ENCODE data around the gene FGF11.

FGF11 gene

DNA sequence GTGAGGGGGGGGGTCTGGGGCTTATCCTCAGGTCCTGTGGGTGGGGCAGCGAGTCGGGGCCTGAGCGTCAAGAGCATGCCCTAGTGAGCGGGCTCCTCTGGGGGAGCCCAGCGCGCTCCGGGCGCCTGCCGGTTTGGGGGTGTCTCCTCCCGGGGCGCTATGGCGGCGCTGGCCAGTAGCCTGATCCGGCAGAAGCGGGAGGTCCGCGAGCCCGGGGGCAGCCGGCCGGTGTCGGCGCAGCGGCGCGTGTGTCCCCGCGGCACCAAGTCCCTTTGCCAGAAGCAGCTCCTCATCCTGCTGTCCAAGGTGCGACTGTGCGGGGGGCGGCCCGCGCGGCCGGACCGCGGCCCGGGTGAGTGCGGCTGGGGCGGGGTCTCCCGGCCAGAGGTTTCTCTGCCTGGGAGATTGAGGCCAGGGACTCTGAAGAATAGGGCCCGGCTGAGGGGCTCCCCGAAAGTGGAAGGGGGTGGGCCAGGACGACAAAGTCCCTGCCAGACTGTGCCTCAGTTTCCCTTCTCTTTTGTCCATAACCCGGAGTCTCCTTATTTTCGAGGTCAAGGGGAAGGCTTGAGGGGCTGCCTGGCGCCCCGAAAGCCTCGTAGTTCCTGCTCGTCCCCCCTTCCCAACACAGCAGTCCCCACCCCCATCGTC is at the start of gene FGF11:
Gene FGF11, plus strand, starts transcription at position 51 of the 651 bp plus-strand sequence. Its CDS starts 109 bp downstream, at position 160.
- DNase-seq, result peak; percentile 4

DNA sequence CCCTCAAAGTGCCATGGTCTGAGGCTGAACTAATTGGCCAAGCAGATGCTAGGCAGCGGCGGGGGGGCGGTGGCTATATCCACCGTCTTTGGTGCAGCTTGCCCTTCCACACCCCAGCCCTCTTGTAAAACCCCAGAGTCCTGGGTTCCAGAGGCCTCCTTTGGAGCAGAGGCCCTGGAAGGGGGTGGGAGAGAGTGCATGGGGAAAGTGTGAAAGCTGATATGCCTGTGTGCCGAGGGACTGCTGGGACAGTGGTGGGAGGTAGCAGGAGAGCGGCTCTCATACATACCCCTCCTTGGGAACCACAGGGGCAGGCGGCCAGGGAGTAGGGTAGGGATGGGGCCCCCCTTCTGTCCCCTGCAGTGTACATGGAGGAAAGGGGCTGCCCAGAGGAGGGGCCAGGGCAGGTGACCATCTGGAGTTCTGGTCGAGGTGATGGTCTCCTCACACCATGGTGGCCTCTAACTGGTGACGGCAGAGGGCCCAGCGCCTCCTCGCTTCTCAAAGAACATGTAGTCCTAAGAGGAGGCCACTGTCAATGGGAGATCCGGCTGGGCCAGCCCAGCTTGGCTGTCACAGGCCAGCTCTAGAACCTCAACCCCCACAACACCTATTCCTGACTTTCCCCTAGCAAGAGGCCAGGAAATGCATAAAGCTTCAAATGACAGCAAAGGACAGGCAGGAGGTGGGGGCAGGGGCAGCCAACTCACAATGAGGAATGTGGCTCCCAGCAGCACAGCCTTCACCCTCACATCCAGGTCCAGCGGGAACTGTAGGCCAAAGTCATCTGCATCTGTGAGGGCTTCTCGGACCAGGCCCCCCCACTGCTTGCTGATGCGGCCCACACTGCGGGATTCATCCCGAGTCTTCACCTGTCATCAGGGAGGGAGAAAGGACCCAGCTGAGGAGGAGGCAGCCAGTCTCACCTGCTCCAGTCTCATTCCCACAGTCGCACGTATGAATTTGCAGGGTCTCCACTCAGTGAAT is 49.1 kb upstream of the FGF11 start:
- no peak for DNase-seq

DNA sequence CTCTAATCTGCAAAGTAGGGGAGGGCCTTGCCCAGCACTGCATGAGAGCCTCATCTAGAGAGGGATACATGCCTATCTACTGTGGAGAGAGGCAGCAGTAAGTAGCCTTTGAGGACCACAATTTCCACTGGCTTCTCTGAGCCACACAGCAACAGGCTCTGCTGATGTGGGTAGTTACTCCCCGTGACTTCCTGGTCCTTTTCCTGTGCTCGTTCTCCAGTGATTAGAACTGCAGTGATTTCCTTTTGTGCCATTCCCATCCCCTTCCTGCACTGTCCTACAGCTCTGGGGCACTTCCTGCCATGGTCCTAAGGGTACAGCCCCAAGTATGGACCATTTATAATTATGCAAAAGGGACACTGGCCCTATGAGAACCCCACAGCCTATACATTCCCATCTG is 48.0 kb upstream of the FGF11 start:
- DNase-seq, result no peak

DNA sequence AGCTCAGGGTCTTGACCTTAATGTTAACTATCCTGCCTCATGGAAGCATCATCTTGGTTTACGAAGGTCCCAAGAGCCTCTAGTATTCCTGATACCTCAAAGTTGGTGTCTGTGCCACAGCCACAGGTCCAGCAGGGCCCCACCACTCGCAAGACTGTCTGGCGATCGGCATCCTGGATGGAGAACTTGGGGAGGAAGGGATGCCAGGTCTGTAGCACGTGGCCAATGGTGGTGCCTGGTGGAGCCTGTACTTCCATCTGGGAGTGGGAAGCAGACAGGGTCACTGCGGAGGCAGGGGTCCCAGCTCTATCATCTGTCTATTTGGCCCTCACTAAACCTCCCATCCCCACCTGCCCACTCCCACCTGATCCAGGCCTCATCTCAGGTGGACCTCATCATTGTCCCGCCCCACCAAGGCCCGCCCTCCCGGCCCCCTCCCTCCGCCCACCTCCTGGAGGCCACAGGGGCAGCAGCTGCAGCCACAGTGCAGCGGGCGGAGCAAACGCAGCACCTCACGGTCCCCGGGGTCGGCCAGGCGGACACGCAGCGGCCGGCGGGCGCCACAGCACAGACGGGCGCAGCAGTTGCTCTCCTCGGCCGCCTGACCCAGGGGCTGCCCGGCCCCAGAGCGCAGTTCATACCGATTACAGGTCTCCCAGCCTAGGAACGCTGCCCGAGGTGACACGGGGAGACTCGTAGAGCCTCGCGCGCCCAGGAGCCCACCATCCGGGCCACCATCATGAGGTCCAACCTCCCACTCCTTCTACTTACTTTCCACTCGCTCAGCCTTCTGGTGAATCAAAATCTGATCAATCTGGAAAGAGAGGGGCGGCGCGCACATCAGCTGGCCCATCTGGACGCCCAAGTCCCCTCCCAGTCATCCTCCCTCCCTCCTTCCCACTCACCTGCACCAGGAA is 46.4 kb upstream of the FGF11 start:
- DNase-seq, result no peak

DNA sequence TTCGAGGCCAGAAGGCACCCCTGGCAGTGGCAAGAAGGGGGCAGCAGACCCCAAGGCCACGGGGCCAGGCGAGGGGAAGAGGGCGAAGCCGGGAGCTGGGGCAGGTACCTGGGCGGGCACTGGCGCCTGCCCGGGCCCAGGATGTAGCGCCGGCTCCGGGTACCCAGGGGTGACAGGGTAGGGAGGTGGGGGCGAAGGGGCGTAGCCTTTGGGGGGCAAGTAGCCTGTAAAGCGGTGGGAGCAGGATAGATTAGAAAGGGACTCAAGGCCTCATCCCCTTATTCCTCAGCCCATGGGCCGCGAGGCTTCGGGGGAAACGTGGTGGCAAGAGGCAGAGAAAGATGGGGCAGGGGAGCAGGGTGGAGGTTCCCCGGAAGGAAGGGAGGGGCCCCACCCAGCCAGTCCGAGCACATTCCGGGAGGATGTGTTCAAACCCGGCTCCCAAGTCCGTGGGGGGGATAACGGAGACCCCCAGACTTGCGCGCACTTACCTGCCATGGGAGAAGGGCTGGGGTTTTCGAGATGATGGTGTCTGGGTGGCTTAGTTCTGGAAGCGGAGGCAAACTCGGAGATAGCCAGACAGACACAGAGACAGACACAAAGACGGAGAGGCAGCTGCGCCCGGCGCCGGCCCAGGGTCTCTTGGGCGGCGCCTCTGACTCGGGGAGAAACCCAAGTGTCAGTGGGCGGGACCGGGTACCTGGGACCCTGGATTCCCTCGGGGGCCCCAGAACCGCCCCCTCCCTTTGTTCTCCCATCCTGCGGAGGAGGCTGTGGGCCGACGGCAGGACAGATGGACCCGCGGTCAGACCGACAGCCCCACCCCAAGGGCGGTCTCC is 45.5 kb upstream of the FGF11 start:
- DNase-seq, result peak; percentile 84

DNA sequence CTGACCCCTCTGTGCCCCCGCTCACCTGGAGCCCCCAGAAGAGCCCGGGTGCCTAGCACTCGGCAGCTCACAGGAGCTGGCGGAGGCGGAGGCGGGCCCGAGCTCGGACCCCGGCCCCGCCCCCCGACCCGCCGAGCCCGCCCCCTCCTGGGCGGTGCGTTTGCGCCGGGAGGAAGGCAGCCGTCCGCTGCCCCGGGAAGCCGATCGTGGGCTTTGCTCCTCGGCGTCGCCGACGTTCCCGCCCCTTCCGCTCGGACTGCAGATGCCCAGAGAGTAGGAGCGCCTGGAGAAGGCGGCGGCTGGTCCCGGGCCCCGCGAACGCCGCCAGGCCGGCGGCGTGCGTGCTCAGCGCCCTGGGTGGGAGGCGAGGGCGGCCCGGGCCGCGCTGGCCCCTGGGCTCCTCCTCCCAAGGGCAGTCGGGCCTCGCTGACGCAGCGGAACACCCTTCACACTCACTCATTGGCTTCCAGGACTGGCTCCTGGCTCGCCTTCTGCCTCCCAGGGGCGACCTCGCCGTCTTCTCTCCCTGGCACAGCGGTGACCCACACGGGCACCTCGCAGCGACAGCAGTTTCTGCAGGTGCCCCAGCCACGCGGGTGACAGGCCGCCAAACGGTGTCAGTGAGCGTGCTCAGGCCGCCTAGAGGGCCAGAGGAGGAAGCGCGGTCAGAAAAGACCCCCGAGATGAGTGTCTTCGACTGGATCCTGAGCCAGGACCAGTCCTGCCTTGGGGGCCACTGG is 44.7 kb upstream of the FGF11 start, which contains the start of gene PLSCR3:
Gene PLSCR3, minus strand, starts transcription at position 74 of the 740 bp plus-strand sequence. CDS start 415 bp downstream, outside the sequence.
- DNase-seq, result peak; percentile 84

DNA sequence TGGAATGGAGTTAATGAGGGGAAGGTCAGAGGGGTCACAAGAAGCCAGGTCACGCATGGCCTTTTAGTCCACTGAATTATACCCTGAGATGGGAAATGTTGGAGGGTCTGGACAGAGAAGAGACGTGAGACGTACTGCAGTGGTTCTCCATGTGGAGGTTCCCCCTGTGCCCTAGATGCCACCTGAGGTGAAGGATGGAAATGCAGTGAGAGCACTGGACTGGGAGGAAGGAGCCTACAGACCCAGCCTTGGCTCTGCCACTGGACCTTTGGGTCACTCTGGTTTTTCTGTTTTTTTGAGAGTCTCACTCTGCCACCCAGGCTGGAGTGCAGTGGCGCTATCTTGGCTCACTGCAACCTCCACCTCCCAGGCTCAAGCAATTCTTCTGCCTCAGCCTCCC is 43.2 kb upstream of the FGF11 start:
- no peak for DNase-seq

DNA sequence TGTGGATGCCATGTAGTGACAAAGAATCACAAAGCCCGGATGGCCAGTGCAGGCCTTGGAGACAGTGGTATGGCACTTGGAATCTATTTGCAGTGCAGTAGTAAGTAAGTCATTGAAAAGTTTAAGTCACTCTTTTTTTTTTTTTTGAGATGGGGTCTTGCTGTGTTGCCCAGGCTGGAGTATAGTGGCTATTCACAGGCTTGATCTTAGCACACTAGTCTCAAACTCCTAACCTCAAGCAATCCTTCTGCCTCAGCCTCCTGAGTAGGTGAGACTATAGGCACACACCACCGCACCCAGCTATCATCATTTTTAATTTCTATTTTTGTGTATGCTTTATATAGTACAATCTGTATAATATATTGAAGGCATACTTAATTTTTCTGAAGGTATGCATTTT is 40.7 kb upstream of the FGF11 start:
- DNase-seq, result no peak

DNA sequence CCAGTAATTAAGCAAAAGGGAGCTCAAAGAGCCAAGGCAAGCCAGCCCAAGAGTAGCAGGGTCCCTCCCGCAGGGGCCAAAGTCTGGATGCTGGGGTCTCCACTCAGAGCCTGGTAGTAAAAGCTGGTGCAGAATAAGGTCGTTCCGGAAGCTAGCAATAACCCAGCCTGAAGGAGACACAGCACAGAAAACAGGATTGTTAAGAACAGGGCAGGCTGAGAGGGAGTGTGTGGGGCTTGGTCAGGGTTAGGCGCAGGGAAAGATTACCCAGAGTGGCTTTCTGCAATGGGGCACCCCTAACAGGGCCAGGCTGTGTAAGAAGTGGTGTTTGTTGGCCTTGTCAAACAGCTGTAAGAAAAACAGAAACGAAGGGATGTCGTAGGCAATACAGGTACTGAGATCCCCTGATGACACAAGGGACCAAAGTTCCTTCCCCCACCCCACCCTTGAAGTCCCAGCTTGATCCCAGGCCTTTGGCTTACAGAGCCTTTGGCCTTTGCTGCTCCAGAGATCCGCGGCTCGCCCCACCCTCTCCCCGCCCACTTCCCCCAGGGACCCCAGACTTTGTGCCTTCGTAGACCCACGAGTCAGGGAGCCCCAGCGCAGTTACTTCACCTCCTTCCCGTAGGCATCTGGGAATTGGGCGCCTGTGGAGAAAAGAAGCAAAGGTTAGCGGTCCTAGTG is 36.1 kb upstream of the FGF11 start:
- DNase-seq, result no peak

DNA sequence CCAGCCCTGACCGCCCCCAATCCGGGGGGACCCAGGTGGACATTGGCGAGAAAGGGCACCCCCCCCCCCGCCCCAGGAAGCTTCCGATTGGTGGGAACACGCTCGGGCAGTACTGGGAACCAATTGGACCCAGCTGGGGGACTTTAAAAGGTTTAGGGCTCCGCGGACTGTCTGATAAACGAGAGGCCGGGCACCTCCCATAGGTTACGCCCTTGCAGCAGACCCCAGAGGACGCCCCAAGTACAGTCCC is 35.7 kb upstream of the FGF11 start:
- peak; percentile 91 for DNase-seq

DNA sequence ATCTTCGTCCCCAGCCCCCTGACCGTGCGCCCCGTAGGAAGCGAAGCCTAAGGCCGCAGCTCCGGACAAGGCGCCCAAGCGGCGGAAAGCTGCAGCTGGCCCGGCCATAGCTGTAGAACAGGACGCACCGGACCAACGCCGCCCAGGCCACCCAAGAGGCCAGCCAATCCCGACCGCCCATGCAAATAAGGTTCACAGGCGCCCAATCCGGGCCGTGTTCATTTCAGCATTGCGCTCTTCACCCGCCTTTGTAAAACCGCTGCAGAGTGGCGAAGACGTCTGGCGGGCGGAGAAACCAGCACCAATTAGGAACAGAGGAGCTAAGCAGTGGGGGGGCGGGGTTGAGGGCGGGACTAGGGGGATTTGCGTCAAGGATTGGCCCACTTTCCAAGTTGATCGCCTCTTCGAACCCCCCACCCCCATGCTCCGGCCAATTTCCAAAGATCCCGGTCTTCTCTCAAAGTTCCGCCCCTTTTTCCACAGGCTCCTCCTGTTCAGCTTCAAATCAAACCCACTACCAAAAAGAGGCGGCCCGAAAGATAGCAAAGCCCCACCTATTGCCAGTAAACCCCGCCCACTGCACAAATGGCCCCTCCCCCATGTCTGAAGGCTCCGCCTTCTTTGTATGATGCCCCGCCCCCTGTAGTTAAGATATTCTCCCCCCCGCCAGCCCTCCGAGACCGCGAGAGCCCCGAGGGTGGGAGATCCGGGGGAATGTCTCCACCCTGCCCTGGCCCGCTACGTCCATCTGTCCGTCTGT is 35.2 kb upstream of the FGF11 start, which contains the start of gene TMEM256:
Gene TMEM256, minus strand, starts transcription at position 121 of the 760 bp plus-strand sequence. Its CDS starts 13 bp downstream, at position 108.
- peak; percentile 100 for DNase-seq

DNA sequence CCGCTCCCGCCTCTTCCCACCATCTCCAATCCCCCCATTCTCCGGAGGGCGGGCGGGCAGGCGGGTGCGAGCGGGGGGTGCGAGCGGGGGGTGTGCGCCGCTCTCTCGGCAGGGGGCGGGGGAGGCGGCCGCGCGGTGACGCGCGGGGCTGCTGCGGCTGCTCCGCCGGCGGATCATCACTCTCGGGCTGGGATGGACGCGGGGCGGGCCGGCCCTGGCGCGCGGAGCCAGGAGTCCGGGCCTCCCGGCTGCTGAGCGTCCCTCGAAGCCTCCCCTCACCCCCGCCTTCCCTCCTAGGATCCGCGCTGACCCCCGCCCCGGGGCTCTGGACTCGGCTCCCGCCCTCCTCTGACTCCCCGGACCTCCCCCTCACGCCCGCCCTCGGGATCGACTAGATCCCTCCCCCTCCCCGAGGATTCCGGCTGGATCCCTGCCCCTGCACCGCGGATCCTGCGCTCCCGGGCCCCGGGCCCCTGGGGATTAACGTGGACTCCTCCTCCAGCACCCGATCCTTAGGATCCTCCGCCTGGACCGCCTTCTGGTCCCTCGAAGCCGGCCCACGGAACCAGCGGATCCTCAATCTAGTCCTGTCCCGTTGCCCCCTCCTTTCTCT is 34.5 kb upstream of the FGF11 start:
- no peak for DNase-seq

DNA sequence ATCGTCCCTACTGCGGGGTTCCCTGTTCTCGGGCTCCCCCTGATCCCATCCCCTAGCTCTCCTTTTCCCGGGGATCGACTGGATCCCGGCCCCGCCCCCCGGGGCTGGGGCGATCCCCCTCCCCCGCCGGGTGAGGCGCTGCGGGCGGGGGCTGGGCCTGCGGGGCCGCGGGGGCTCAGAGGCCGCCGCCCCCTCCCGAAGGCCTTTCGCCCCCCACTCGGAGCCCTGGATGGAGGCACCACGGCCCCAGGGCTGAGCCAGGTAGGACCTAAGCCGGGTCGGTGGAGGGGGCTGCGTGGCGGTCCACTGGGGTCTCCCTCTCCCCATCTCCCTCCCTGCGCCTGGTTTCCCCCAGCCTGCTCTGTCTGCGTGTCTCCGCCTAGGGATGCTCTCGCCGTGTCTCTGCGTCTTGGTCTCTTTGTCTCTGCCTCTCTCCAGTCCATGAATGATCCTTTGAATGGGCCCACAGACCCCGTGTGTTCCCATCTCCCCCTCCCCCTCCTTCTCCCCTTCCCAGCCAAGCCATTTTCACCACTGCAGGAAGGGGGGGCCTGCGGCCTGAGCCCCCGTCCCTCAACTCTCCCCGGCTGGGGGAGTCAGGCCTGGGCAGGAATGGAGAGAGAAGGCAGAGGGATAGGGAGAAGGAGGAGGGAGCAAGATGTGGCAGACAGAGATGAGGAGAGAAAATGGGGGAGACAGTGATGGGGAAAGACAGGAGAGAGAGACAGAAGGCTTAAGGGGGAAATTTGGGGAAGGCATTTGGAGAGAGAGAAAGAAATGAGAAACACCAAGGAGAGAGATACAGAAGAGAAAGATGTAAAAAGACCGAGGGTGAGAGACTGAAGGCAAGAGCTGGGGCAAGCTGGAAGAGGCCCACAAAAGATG is 33.7 kb upstream of the FGF11 start:
- no peak for DNase-seq

DNA sequence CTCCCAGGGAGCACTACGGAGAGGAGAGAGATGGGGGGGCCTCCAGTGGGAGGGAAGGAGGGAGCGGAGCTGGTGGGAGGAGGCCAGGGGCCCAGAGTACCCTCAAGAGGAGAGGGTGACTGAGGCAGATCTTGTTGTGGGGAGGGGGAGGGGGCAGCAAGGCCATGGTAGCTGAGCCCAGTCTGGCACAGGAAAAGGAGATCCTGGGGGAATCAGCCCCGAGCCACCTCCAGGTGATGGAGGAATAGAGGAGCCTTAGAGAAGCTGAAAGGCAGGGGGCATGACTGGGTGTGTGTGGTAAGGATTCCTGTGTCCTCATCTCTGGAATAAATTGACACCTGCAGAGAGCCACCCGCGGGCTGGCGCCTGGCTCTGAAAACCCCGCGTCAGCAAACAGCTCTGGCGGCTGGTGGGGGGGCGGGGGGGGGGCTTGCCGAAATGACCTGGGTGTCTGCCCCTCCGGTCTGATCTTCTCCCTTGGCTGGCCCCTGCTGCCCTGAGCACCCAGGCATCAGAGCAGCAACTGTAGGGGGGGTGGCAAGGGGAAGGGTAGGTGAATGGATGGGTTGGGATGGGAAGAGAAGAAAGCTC is 33.0 kb upstream of the FGF11 start:
- peak; percentile 5 for DNase-seq

DNA sequence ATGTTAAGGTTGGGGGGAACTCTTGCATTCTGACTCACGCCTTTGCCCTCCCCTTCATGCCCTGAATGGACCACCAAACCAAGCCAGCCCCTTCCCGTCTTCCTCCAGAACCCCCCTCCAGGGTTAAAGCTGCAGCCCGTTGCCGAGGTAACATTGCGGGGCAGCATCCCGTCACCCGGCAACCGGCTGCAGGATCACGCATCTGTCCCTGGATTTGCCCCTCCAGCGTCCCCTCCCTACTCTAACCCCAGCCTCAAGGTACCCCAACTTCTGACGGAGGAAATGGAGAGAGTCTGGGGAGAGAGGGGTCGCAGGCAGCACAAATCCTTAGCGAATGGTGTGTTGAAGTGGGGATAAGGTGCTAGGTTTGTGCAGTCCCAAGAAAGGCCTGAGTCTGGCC is 32.2 kb upstream of the FGF11 start:
- DNase-seq, result no peak

DNA sequence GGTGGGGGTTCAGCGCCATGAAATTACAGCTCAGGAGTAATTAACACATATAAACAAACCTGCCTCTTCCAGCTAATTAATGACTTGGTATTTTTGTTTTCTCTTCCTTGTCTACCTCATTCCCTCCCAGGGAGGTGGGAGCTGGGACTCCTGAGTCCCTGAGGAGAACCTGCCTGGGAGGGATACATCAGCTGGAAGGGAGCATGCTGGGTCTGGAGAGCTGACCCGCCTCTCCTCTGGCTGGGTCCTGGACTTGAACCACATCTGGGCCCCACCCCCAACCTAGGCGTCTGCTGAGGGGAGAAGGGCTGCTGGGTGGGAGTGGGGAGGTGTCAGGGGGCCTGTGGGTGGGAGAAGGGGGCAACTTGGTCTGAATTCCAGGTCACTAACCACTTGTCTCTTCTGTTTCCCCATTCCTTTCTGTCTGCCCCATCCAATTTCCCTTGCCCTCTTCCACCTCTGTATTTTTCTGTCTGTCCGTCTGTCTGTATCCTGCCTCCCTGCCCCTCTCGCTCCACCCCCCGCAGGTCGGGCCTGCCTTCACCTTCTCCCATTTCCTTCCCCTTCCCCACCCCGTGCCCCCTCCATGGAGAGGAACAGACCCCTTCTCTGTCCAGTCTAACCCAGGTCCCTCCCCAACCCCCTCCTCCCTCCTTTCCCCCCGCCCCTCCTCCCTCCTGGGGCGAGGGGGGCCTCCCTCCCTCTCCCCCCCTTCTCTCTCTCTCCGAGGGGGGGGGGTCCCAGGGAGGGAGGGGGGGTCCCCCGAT is 31.6 kb upstream of the FGF11 start, which contains the start of gene NLGN2:
Gene NLGN2, plus strand, starts transcription at position 361 of the 767 bp plus-strand sequence. CDS start 411 bp downstream, outside the sequence.
- DNase-seq, result no peak

DNA sequence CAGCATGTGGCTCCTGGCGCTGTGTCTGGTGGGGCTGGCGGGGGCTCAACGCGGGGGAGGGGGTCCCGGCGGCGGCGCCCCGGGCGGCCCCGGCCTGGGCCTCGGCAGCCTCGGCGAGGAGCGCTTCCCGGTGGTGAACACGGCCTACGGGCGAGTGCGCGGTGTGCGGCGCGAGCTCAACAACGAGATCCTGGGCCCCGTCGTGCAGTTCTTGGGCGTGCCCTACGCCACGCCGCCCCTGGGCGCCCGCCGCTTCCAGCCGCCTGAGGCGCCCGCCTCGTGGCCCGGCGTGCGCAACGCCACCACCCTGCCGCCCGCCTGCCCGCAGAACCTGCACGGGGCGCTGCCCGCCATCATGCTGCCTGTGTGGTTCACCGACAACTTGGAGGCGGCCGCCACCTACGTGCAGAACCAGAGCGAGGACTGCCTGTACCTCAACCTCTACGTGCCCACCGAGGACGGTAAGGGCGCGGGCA is 31.0 kb upstream of the FGF11 start:
- no peak for DNase-seq
